ENCODE data around the gene WDFY2.

- no peak for TF ChIP-seq CTCF (conservative IDR thresholded peaks at IDR 0.05 in 1 of 2, IDR thresholded peaks at IDR 0.05 in 1 of 2; ENCODE audit: extremely low read depth in 1 of 2, insufficient read depth in 1 of 2, low read depth in 1 of 2, low read length in 2 of 2)
- TF ChIP-seq EZH2 (IDR thresholded peaks at IDR 0.05; ENCODE audit: borderline replicate concordance, low read length): no peak
These were observed 32.8 kb upstream of the WDFY2 start for GRCh38 chr13:51551416-51551815.

Measured in mammary epithelial cell (primary cell).